GOT3 (cell line): ENCODE results near the gene ALPI.
"Not testable (repeated sequence)": the region's sequence is repeated elsewhere in the genome, so short reads cannot be mapped to it uniquely, and the experiment has no call there.

Experiments
- DNase-seq: peaks from one replicate; lab custom pipeline; 2025; ENCODE audit warnings: mixed read lengths; lab: John Stamatoyannopoulos, UW

ALPI gene

DNA sequence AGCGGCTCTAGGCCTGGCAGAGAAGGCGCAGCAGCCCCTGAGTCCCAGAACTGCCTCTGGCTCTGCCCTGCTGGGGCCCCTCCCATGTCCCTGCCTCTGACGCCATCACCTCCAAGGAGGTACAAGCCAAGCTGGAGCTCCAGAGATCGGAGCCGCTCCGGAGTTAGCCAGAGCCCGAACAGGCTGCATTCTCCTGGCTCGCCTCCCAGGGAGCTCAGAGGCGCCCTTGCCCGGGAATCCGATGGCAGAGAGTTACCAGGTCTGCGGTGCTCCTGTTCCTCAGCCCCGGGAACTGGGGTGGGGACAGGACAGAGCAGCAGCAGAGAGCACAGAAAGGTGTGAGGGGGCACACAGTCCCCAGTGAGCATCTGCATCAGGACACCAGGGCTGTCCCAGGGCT is 12.9 kb upstream of the ALPI start:
- not testable (repeated sequence) for DNase-seq

DNA sequence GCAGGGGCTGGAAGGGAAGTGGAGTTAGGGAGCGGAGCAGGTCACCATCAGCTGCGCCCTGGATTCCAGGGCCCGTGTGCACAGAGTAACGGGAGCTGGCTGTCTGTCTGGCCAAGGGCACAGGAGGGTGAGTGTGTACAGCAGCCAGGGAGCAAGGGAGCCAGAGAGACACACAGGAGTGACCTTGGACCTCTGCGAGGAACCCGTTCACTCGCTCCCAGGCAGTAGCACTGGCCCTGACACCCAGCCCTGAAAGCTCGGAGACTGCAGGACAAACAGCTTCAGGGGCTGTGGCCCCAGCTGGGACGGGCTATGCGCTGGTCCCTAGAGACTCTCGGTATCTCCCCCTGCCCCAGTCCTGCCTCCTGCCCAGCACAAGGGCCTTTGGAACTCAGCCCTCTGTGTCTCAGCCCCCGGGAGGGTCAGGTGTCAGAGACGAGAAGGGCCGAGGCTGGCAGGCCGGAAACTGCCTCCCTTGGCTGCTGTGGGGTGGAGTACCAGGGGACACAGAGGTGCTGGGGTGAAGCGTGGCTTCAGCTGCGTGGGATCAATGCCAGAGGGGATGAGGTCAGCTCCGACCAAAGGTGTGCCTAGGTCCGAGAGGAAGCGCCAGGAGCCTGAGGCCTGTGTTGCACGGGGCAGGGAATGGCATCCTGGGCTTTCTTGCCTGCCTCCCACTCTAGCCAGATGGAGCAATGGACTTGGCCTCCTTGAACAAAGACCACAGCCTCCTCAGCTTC is 12.1 kb upstream of the ALPI start:
- DNase-seq = not testable (repeated sequence)

DNA sequence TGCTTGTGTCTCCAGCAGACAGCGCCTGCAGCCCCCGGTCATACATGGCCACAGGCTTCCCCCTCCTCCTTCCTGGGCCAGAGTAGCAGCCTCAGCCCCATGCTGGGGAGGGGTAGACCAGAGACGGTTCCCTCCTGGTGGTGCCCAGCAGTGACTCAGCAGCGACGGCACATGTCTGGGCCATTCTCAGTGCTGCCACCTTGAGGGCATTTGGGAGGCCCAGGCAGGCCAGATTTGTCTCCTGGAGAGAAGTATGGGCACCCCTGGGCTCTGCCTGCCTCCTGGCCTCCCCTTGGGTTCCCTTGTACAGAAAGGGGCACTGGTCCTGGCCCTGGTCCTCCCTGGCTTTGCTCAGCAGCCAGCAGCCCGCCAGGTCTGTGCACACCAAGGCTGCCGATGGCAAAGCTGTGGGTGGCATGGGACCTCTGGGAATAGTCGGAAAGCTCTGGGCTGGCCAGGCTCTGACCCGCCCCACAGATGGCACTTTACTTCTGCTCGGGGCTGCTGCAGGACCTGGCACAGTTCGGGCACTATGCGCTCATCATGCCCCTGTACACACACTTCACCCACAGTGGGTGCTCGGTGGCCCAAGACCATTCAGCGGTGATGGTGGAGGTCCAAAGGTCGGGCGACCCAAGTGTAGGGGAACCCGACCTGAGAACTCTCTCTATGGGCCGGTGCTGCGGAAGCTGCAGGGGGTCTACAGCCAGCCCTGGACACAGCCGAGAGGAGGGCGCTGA is 11.4 kb upstream of the ALPI start:
- no peak for DNase-seq

DNA sequence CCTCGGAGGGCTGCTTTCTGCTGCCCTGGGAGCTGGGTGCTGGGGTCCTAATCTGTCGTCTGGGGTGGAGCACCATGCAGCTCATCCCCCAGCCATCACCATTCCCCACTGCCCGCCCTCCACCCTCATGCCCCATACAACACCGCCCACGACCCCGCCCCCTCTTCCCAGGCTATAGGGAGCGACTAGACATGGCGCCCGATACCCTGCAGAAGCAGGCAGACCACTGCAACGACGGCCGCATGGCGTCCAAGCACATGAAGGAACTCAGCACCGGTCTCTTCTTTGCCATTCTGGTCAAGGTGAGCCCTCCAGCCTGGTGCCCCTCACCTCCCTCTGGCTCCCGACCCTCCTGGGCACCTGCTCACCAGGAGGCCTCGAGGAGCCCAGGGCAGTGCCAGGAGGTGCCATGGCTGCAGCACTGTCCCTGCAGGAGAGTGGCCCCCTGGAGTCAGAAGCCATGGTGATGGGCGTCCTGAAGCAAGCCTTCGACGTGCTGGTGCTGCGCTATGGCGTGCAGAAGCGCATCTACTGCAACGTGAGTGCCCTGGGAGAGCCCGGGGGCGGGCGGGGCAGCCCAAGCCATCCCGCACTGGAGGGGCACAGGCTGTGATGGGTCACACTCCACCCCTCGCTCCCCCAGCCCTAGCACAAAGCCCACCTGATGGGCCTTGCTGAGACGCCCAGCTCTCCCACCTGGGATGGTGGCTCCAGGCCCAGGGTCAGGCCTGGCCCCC is 10.6 kb upstream of the ALPI start:
- not testable (repeated sequence) for DNase-seq

DNA sequence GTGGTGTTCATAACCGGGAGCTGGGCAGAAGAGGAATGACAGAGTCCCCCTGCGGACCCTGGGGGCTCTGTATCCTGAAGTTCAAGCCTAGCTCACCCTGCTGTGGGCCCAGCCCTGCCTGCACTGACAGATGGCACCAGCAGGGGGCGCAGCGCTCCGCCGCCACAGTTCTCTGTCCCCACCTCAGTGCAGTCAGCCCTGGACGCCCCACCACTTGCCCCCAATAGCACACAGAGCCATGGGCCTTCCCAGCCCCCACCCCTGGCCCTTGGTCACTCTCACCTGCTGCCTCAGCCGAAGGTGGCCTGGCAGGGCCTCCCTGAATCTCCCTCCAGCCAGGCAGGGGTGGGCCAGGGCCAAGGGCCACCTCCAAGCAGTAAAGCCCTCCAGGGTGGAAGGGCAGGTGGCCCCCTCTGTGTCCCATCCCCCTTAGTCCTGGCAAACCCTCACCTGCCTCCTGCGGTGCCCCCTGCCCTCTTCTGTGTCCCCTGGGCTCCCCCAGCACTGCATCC is 9.6 kb upstream of the ALPI start:
- DNase-seq = not testable (repeated sequence)

DNA sequence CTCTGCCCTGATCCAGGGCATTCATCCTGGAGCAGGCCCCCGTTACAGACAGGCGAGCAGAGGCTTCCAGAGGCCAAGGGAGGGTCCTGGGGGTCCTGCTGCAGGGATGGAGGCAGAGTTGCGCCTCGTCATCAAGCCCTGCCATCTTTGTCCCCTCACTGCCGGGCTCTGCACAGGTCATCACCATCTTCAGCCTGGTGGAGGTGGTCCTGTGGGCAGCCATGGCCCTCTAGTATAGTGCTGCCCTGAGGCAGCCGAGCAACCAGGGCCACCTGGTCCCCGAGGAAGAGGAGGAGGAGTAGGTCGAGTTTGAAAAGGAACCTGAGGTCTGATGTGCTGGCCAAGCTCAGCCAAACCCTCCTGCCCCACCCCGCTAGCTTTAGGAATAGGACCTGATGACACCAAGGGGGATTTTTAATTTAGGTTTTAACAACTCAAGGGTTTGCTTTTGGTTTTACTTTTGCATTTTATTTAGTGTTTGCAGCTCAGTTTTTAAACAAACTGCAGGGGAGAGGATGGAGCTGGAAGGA is 8.8 kb upstream of the ALPI start:
- DNase-seq = no peak

DNA sequence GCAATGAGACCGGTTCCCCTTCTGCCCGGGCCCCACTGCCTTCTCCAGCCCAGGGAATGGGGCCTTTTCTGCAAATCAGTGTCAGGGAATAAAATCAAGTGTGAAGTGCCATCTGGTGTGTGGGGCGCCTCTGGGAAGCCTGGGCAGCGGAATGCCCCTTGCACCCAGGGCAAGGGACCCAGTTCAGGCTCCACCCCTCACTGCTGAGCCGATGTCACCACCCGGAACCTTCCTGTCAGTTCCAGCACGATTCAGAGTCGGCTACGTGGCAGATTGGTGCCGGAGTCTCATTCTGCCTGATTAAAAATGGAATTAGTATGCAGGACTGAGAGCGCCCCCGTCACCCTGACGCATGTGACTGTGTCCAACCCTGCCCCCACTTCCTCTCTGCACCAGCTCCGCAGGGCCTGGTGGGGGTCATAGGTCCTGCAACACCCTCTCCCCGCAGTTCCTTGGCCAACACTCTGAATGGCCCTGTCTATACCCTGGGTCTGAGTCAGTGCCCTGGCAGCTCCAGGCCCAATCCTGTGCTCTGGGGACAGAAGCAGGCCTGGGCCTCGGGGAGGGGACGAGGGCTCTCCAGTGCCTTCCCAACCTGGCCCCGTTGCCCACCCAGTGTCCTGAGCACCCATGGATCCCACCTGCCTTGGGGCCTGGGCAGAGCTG is 8.2 kb upstream of the ALPI start:
- no peak for DNase-seq

DNA sequence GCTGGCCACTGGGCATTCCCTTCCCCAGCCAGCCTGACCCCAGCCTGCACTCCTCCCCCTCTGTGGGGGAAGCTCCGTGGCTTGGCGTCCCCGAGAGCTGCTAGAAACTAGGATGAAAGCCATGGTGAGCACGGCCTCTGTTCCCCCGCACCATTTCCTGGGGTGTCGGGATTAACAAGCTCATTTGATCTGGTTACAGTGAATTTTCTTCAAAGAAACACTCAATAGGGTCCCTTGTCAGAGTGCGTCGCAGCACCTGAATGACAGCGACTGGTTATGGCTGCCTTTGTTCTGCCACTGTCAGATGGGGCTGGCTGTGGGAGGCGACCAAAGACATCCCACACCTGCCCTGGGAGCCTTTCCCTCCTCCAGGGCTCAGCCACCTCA is 7.7 kb upstream of the ALPI start:
- no peak for DNase-seq

DNA sequence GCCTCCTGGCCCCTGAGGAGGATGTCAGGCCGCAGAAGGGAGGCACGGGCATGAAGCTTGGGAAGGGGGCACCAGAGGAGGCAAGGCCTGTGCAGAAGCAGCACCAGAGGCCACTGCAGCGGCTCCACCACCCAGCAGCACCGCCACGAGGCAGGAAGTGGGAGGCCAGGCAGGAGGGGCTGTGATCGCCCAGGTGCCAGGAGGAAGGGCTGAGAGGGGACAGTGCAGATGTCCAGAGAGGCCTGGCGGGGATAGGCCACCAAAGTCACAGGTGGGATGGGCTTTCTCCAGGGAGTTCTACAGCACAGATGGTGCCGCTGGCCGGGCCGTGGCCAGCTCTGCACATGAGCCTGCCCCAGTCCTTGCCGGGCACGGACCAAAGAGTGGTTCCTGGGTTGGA is 6.0 kb upstream of the ALPI start:
- no peak for DNase-seq

DNA sequence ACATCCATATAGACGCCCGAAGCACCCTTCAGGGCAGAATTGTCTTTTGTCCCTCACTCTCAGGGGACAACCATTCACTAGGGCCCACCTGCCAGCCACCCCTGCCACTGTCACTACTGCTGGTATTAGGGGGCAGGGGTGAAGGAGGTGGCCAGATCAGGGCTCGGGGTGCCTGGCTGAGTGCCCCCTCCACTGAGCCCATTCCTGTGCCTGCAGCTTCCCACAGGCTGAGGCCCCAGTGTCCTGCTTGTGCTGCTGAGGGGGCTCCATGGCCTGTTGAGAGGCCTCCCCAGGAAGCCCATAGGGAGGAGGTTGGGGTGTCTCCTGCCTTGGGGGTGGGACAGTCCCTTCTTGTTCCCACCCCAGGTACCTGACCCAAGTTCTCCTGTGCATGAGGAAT is 4.3 kb upstream of the ALPI start:
- DNase-seq = not testable (repeated sequence)

DNA sequence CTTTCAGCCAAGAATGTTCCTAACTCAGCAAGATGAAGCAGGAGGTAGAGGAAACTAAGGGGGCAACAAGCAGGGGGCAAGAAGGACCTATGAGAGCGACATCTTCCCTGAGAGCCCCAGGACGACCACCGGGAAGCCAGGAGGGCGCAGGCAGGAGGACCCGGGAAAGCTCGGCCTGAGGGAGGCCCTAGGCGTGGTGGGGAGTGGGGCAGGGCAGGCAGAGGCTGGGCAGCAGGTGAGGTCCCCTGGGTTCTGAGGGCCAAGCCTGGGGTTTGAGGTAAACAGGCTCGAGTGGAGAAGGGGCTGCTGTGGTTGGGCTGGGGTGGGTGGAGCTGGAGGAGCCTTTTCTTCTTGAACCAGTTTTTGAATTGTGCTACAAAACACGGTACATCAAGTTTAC is 1.3 kb upstream of the ALPI start:
- DNase-seq = no peak

DNA sequence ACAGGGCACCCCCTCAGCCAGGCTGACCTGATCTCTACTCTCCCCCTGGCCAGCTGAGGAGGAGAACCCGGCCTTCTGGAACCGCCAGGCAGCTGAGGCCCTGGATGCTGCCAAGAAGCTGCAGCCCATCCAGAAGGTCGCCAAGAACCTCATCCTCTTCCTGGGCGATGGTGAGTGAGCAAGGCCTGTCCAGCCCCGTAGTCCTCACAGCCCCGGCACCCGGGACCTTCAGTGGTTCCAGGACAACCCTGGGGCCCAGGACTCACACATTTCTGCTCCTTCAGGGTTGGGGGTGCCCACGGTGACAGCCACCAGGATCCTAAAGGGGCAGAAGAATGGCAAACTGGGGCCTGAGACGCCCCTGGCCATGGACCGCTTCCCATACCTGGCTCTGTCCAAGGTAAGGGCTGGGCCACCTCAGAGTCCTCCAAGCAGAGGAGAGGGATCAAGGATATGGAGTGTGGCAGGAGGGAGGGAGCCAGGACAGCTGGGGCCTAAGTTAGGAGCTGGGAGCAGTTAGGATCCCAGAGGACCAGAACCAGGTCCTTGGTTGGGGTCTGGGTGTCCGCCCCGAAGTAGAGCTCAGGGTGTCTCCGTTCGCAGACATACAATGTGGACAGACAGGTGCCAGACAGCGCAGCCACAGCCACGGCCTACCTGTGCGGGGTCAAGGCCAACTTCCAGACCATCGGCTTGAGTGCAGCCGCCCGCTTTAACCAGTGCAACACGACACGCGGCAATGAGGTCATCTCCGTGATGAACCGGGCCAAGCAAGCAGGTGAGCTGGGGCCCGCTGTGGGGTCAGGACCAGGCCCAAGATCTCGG is 555 bp downstream of the ALPI start:
- DNase-seq = no peak

DNA sequence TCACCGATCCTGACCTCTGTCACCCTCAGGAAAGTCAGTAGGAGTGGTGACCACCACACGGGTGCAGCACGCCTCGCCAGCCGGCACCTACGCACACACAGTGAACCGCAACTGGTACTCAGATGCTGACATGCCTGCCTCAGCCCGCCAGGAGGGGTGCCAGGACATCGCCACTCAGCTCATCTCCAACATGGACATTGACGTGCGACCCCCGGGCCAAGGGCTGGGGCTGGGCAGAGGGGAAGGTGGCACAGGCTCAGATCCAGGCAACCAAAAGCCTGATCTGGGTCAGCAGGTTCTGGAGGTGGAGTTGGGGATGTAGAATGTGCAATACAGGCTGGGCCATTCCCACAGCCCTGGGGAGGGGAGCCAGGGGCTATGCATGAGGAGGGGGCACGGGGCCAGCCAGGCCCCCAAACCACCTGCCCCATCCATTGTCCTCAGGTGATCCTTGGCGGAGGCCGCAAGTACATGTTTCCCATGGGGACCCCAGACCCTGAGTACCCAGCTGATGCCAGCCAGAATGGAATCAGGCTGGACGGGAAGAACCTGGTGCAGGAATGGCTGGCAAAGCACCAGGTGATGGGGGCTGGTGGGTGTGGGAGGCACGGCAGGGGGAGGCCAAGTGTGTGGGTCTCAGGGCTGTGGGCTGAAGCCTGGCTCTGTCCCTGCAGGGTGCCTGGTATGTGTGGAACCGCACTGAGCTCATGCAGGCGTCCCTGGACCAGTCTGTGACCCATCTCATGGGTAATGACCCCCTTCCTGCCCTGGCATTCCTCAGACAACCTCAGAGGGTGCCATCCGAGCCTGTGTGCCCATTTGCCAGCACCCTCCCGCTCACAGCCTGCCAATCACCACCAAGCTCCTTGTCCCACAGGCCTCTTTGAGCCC is 1.4 kb downstream of the ALPI start:
- DNase-seq = no peak

DNA sequence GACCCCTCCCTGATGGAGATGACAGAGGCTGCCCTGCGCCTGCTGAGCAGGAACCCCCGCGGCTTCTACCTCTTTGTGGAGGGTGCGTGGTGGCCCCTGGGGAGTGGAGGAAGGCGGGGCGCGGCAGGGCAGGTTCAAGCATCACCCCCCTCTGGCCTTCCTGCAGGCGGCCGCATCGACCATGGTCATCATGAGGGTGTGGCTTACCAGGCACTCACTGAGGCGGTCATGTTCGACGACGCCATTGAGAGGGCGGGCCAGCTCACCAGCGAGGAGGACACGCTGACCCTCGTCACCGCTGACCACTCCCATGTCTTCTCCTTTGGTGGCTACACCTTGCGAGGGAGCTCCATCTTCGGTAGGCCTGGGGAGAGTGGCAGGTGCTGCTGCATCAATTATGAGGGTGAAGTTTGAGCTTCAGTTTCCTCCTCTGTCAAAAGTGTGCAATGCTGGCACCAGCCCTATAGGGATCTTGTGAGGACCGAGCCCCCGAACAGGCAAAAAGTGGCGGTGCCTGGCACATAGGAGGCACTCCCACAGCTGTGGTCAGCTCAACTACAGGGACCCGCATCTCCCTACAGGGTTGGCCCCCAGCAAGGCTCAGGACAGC is 2.2 kb downstream of the ALPI start:
- no peak for DNase-seq

DNA sequence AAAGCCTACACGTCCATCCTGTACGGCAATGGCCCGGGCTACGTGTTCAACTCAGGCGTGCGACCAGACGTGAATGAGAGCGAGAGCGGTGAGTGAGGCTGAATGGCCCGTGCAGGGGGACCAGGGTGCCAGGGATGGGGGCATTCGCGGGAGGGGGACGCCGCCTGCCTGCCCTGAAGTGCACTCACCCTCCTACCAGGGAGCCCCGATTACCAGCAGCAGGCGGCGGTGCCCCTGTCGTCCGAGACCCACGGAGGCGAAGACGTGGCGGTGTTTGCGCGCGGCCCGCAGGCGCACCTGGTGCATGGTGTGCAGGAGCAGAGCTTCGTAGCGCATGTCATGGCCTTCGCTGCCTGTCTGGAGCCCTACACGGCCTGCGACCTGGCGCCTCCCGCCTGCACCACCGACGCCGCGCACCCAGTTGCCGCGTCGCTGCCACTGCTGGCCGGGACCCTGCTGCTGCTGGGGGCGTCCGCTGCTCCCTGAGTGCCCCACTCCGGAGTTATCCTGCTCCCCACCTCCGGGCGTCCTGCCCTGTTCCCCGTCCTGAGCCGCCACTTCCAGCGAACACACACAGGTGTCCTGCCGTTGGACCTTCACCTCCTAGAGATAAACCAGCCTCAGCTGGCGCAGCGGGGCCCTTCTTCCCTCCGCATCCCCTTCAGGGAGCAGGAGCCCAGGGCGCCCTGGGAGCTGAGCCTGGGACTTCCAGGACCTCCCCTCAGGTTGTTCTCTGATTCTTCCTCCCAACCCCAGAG is 2.9 kb downstream of the ALPI start:
- no peak for DNase-seq

DNA sequence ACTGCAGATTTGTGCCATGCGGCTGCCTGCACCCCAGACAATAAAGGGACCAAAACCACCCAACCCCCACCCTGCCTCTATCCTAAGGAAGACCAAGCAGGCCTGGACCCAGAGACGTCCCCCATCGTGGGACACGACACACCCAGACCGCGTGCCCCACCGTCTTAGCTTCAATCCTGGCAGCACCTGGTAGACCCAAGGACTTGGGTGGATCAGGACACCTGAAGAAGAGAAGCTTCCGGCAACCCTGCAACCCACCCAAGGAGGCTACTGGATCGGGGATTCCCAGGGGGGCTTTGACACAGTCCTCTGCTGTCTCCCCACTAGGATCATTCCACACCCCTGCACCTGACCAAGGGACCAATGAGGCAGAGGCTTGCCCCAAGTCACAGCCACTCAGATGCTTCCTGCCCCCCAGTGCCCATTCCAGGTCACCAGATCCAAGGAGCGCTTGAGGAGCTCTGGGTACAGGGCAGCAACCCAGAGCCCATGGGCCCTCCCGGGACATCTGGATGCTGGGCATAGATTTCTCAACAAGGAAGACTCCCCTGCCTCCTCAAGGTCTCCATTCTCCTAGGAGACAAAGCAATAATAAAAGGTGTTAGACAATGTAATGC is 3.6 kb downstream of the ALPI start:
- no peak for DNase-seq

DNA sequence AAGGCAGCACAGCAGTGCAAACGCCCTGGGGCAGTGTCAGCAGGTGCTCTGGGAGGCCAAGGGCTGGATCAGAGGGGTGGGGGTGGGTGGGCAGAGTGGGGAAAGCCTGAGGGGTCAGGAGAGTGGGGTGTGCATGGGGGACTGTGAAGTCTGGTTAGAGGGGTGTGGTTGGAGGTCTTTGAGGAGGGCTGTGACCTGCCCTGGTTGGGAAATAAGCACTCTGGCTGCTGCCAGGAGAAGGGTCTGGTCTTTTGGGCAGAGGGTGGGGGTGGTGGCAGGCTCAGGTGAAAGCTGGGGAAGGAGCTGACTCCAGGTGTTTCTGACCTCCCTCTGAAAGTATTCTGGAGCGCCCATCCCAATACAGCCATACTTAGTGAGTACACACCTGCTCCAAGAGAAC is 4.2 kb downstream of the ALPI start:
- DNase-seq = no peak
